GM12875 (cell line): Measurements from ENCODE around the gene PPM1D.
"Not testable (repeated sequence)": the region's sequence is repeated elsewhere in the genome, so short reads cannot be mapped to it uniquely, and the experiment has no call there.

Source experiments
- H3K4me3 ChIP-seq: one replicate; pipeline ENCODE4 v1.5.1; 2011; ENCODE audit warnings: low read depth, low read length, control low read depth
- TF ChIP-seq, protein P1 (sequence below): IDR thresholded peaks from 2 replicates; pipeline ENCODE4 v1.5.1; 2011; ENCODE audit warnings: low read depth, mild to moderate bottlenecking, control low read depth, inconsistent platforms, low read length, moderate library complexity, borderline replicate concordance; ENCODE audit not compliant: insufficient read depth

The PPM1D gene

DNA sequence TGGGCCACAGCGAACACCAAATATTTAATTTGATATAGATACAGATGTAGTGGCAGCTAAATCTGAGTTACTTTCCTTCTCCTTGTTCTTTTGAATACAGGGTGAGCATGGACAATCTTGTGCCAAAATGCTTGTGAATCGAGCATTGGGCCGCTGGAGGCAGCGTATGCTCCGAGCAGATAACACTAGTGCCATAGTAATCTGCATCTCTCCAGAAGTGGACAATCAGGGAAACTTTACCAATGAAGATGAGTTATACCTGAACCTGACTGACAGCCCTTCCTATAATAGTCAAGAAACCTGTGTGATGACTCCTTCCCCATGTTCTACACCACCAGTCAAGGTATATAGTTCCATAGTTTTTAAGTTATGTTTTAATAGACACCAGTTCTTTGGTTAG lies 56.5 kb downstream of the PPM1D start:
- TF ChIP-seq, protein P1, sequence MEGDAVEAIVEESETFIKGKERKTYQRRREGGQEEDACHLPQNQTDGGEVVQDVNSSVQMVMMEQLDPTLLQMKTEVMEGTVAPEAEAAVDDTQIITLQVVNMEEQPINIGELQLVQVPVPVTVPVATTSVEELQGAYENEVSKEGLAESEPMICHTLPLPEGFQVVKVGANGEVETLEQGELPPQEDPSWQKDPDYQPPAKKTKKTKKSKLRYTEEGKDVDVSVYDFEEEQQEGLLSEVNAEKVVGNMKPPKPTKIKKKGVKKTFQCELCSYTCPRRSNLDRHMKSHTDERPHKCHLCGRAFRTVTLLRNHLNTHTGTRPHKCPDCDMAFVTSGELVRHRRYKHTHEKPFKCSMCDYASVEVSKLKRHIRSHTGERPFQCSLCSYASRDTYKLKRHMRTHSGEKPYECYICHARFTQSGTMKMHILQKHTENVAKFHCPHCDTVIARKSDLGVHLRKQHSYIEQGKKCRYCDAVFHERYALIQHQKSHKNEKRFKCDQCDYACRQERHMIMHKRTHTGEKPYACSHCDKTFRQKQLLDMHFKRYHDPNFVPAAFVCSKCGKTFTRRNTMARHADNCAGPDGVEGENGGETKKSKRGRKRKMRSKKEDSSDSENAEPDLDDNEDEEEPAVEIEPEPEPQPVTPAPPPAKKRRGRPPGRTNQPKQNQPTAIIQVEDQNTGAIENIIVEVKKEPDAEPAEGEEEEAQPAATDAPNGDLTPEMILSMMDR, result no peak
- H3K4me3 ChIP-seq, result no peak overlapping the region

DNA sequence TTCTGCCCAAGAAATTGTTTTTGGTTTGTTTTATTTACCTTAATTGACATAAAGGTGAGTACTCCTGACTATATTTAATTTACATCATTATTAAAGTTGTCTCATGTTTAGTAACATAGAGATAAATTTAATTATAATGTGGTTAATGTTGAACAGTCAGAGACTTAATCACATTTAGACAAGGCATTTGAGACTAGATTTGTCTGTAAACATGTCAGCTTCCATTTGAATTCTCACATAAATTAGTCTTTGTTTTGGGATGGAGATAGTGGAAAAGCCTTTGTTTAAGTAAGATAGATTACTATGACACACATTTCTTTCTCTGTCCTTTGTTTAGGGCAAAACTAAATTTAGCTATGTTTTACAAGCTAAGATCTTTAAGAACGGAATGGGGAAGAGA lies 59.2 kb downstream of the PPM1D start:
- no peak overlapping the region for H3K4me3 ChIP-seq
- TF ChIP-seq, protein P1, result no peak

DNA sequence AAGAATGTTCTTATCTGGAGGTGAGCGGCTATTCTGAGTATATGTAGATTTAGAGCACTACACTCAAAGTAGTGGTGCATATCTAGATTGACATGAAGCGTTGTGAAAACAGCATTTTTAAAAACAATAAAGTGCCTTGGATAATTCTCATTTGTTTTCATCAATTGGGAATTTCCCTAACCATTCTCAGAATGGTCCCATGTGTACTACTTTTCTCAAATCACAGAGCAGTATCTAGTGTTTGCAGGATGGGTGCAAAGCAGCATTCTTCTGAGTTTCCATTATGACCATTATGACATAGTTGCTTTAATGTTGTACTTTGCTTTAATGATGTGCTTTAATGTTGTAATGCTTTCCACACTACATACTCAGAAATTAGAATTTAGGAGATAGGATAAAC lies 61.5 kb downstream of the PPM1D start:
- no peak overlapping the region for H3K4me3 ChIP-seq
- TF ChIP-seq, protein P1, result no peak

DNA sequence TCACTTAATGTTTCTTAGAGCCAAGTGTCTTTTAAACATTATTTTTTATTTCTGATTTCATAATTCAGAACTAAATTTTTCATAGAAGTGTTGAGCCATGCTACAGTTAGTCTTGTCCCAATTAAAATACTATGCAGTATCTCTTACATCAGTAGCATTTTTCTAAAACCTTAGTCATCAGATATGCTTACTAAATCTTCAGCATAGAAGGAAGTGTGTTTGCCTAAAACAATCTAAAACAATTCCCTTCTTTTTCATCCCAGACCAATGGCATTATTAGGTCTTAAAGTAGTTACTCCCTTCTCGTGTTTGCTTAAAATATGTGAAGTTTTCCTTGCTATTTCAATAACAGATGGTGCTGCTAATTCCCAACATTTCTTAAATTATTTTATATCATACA lies 64.0 kb downstream of the PPM1D start:
- TF ChIP-seq, protein P1, result no peak
- no peak overlapping the region for H3K4me3 ChIP-seq

DNA sequence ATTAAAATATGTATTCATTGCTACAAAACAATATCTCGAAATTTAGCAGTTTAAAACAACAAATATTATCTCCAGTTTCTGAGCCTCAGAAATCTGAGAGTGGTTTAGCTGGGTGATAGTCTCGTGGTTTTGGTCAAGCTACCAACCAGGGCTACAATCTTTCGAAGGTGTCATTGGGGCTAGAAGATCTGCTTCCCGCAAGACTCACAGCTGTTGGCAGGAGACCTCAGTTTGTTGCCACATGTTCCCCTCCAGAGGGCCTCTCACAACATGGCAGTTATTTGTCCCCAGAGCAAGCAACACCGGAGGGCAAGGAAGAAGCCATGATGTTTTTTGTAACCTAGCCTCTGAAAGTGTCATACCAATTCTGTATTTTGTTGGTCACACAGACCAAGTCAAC lies 65.6 kb downstream of the PPM1D start:
- TF ChIP-seq, protein P1, result no peak
- no peak overlapping the region for H3K4me3 ChIP-seq

DNA sequence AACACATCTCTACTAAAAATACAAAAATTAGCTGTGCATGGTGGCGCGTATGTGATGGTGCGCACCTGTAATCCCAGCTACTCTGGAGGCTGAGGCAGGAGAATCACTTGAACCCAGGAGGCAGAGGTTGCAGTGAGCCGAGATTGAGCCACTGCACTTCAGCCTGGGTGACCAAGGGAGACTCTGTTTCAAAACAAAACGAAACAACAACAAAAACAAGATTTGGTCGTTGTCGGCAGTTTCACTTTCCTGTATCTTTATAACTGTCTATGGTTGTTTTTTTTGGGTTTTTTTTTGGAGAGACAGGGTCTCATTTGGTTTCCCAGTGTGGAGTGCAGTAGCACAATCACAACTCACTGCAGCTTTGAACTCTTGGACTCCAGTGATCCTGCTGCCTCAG lies 68.7 kb downstream of the PPM1D start:
- H3K4me3 ChIP-seq, result not testable (repeated sequence)

DNA sequence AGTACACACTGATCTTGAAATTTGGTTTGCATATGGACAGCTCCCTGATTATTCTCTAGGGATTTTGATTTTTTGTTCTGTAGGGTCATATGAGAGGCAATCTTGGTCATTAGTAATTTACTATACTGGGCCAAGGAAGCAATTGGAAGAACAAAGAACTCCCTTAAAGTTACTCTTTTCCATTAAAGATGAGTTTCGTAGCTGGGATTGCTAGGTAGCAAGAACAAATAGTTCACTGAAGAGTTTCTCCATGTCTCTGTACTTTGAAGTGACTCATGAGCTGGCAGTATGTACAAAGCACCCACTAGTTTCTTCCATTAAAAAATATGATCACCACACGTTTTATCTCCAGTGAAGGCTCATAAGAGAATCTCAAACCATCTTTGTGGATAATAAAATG lies 71.5 kb downstream of the PPM1D start:
- H3K4me3 ChIP-seq, result no peak overlapping the region
- TF ChIP-seq, protein P1, result no peak

DNA sequence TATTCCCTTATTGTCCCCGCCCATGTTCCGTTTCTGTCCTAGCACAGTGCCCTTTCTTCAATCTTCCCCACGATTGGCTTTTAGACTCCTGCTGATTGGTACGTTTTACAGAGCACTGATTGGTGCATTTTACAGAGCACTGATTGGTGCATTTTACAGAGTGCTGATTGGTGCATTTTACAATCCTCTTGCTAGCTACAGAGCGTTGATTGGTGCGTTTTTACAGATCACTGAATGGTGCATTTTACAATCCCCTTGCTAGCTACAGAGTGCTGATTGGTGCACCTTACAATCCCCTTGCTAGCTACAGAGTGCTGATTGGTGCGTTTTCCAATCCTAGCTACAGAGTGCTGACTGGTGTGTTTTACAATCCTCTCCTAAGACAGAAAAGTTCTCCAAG lies 74.6 kb downstream of the PPM1D start:
- H3K4me3 ChIP-seq, result not testable (repeated sequence)
